ENCODE results near the gene PLD2. TPM values are rescaled to one million over a fixed set of nuclear protein-coding genes. Genes with fewer than 3 reads are reported as not detected.
A peak's percentile ranks its signal among the peaks of the same experiment; 100 is the strongest.

Gene PLD2
- total RNA-seq, 1 experiment from 2014 or later: 14.8 TPM

- Histone ChIP-seq H3K27me3 (no peaks in the 10 kb centered on the region), H3K27ac (peak within 1 kb of the TSS; percentile 25; the same call in 1 of the 2 replicates), H3K9me3 (replicated peaks) (no peaks in the 10 kb centered on the region), H3K4me3 (peak within 1 kb of the TSS; percentile 37), H3K4me1 (peaks cover 16% of the 10 kb centered on the region), H3K36me3 (no peaks in the 10 kb centered on the region)
- DNase-seq: peak; percentile 66 to 83
Observed at GRCh38 chr17:4786106-4786511, 20.8 kb upstream of the PLD2 start, which contains the start of gene VMO1. Gene VMO1 (minus strand): TSS chr17:4786364. CDS start chr17:4786352, 12 bp downstream.

GRCh38 chr17:4786516-4786915, 20.4 kb upstream of the PLD2 start:
- Histone ChIP-seq H3K36me3 (no peaks in the 10 kb centered on the region), H3K27ac (no peak overlapping the region; the same call in 1 of the 2 replicates), H3K4me3 (peak overlapping the region; percentile 37), H3K27me3 (no peaks in the 10 kb centered on the region), H3K4me1 (peaks cover 16% of the 10 kb centered on the region), H3K9me3 (replicated peaks) (no peaks in the 10 kb centered on the region)
- DNase-seq: no peak

- no peak overlapping the region for H3K27ac ChIP-seq
- DNase-seq: no peak
- peaks cover 16% of the 10 kb centered on the region for H3K4me1 ChIP-seq
- H3K4me3 ChIP-seq: no peak overlapping the region
- no peaks in the 10 kb centered on the region for H3K9me3 ChIP-seq (replicated peaks)
- H3K27me3 ChIP-seq: no peaks in the 10 kb centered on the region
- no peaks in the 10 kb centered on the region for H3K36me3 ChIP-seq
Observed at GRCh38 chr17:4788159-4788806, 18.7 kb upstream of the PLD2 start.

- Histone ChIP-seq H3K27me3 (no peaks in the 10 kb centered on the region), H3K36me3 (no peaks in the 10 kb centered on the region), H3K9me3 (replicated peaks) (no peaks in the 10 kb centered on the region), H3K27ac (peak within 1 kb of the TSS; percentile 57; the same call in 1 of the 2 replicates), H3K4me3 (peak within 1 kb of the TSS; percentile 71), H3K4me1 (peaks cover 16% of the 10 kb centered on the region)
- DNase-seq: no peak
Observed at GRCh38 chr17:4788807-4789700, 17.9 kb upstream of the PLD2 start, which contains the start of gene GLTPD2. Gene GLTPD2 (plus strand): TSS chr17:4788964. CDS start chr17:4789012, 48 bp downstream.

GRCh38 chr17:4789701-4789950, 17.3 kb upstream of the PLD2 start:
- no peaks in the 10 kb centered on the region for H3K9me3 ChIP-seq (replicated peaks)
- DNase-seq: no peak
- H3K4me3 ChIP-seq: peak overlapping the region; percentile 71
- H3K27ac ChIP-seq: peak overlapping the region; percentile 57; the same call in 1 of the 2 replicates
- peaks cover 16% of the 10 kb centered on the region for H3K4me1 ChIP-seq
- no peaks in the 10 kb centered on the region for H3K36me3 ChIP-seq
- H3K27me3 ChIP-seq: no peaks in the 10 kb centered on the region

- DNase-seq: peak; percentile 70 to 71
- Histone ChIP-seq H3K4me3 (peak overlapping the region; percentile 71), H3K9me3 (replicated peaks) (no peaks in the 10 kb centered on the region), H3K4me1 (peaks cover 16% of the 10 kb centered on the region), H3K27me3 (no peaks in the 10 kb centered on the region), H3K27ac (peak overlapping the region; percentile 57; the same call in 1 of the 2 replicates), H3K36me3 (no peaks in the 10 kb centered on the region)
Observed at GRCh38 chr17:4789951-4790704, 16.8 kb upstream of the PLD2 start.

- no peak overlapping the region for H3K27ac ChIP-seq
- H3K27me3 ChIP-seq: no peaks in the 10 kb centered on the region
- peaks cover 16% of the 10 kb centered on the region for H3K4me1 ChIP-seq
- no peaks in the 10 kb centered on the region for H3K36me3 ChIP-seq
- H3K9me3 ChIP-seq (replicated peaks): no peaks in the 10 kb centered on the region
- peak overlapping the region; percentile 71 for H3K4me3 ChIP-seq
- no peak for DNase-seq
Observed at GRCh38 chr17:4790705-4791088, 16.3 kb upstream of the PLD2 start.

- Histone ChIP-seq H3K9me3 (replicated peaks) (no peaks in the 10 kb centered on the region), H3K4me1 (no peaks in the 10 kb centered on the region), H3K27ac (no peak overlapping the region), H3K36me3 (no peaks in the 10 kb centered on the region), H3K4me3 (no peak overlapping the region), H3K27me3 (no peaks in the 10 kb centered on the region)
- no peak for DNase-seq
Observed at GRCh38 chr17:4795168-4795567, 11.8 kb upstream of the PLD2 start.

- no peaks in the 10 kb centered on the region for H3K27me3 ChIP-seq
- H3K9me3 ChIP-seq (replicated peaks): no peaks in the 10 kb centered on the region
- DNase-seq: peak; percentile 53 to 57
- peak overlapping the region; percentile 81 for H3K4me3 ChIP-seq
- no peaks in the 10 kb centered on the region for H3K36me3 ChIP-seq
- peak overlapping the region; percentile 69 for H3K27ac ChIP-seq
- H3K4me1 ChIP-seq: no peaks in the 10 kb centered on the region
Observed at GRCh38 chr17:4796552-4796920, 10.4 kb upstream of the PLD2 start.

GRCh38 chr17:4800462-4801196, 6.3 kb upstream of the PLD2 start:
- Histone ChIP-seq H3K9me3 (replicated peaks) (no peaks in the 10 kb centered on the region), H3K4me3 (no peak overlapping the region), H3K27me3 (no peaks in the 10 kb centered on the region), H3K27ac (no peak overlapping the region), H3K4me1 (no peaks in the 10 kb centered on the region), H3K36me3 (no peaks in the 10 kb centered on the region)
- no peak for DNase-seq

GRCh38 chr17:4802228-4802627, 4.7 kb upstream of the PLD2 start, which contains the start of gene C17orf114:
Gene C17orf114 (minus strand): TSS chr17:4802328.
- no peak for DNase-seq
- Histone ChIP-seq H3K27ac (no peak within 1 kb of the TSS), H3K27me3 (no peaks in the 10 kb centered on the region), H3K36me3 (no peaks in the 10 kb centered on the region), H3K4me1 (no peaks in the 10 kb centered on the region), H3K4me3 (no peak within 1 kb of the TSS), H3K9me3 (replicated peaks) (no peaks in the 10 kb centered on the region)

- DNase-seq: peak; percentile 15 to 23
- Histone ChIP-seq H3K27ac (no peak overlapping the region), H3K27me3 (no peaks in the 10 kb centered on the region)
Observed at GRCh38 chr17:4806456-4806776, 536 bp upstream of the PLD2 start.

GRCh38 chr17:4807605-4808377, 839 bp downstream of the PLD2 start:
- Histone ChIP-seq H3K36me3 (no peaks in the 10 kb centered on the region), H3K9me3 (replicated peaks) (no peaks in the 10 kb centered on the region), H3K27me3 (no peaks in the 10 kb centered on the region), H3K4me1 (no peaks in the 10 kb centered on the region), H3K4me3 (peak overlapping the region; percentile 89), H3K27ac (no peak overlapping the region)
- peak in 1 of 2 experiments; percentile 11 for DNase-seq

More at GRCh38 chr17:4806456-4806776, 536 bp upstream of the PLD2 start:
- no peaks in the 10 kb centered on the region for H3K9me3 ChIP-seq (replicated peaks)
- no peaks in the 10 kb centered on the region for H3K4me1 ChIP-seq
- peak overlapping the region; percentile 89 for H3K4me3 ChIP-seq
- no peaks in the 10 kb centered on the region for H3K36me3 ChIP-seq

- Histone ChIP-seq H3K27ac (no peak overlapping the region), H3K4me3 (no peak overlapping the region), H3K9me3 (replicated peaks) (no peaks in the 10 kb centered on the region), H3K4me1 (no peaks in the 10 kb centered on the region), H3K27me3 (no peaks in the 10 kb centered on the region), H3K36me3 (no peaks in the 10 kb centered on the region)
- DNase-seq: no peak
Observed at GRCh38 chr17:4808378-4808767, 1.4 kb downstream of the PLD2 start.

Data from SJCRH30 (cell line).